ENCODE data around the gene AGR2.

The AGR2 gene

GRCh38 chr7:16743236-16743635, 61.6 kb downstream of the AGR2 start:
- TF ChIP-seq CEBPB (IDR thresholded peaks at IDR 0.05) (no peak), USF1 (IDR thresholded peaks at IDR 0.05) (no peak), FOXM1 (IDR thresholded peaks at IDR 0.05; ENCODE audit: borderline replicate concordance, low read depth) (no peak), RAD21 (IDR thresholded peaks at IDR 0.05; ENCODE audit: low read depth) (no peak)

- TF ChIP-seq CREB1 (IDR thresholded peaks at IDR 0.05; ENCODE audit: low read depth) (no peak), ZBTB7A (IDR thresholded peaks at IDR 0.05; ENCODE audit: low read depth) (no peak), TCF12 (IDR thresholded peaks at IDR 0.05; ENCODE audit: low read depth) (no peak), TEAD4 (IDR thresholded peaks at IDR 0.05) (no peak), EGR1 (IDR thresholded peaks at IDR 0.05) (no peak), TAF1 (IDR thresholded peaks at IDR 0.05; ENCODE audit: low read depth) (no peak), YY1 (IDR thresholded peaks at IDR 0.05; ENCODE audit: low read depth) (no peak), FOXM1 (IDR thresholded peaks at IDR 0.05; ENCODE audit: borderline replicate concordance, low read depth) (no peak), USF1 (IDR thresholded peaks at IDR 0.05) (no peak), EP300 (IDR thresholded peaks at IDR 0.05; ENCODE audit: borderline replicate concordance) (no peak), REST (IDR thresholded peaks at IDR 0.05; ENCODE audit: low read depth) (no peak), RAD21 (IDR thresholded peaks at IDR 0.05; ENCODE audit: low read depth) (no peak), NFIC (IDR thresholded peaks at IDR 0.05) (no peak), CEBPB (IDR thresholded peaks at IDR 0.05) (no peak)
Observed at GRCh38 chr7:16742547-16742946, 62.3 kb downstream of the AGR2 start.

Data from Ishikawa (cell line).